HL-60/S4 treated with phorbol 12-myristate 13-acetate at 8.2 ng/mL for 4 days and 3 days (cell line): ENCODE data around the gene PIRT.

Experiments used
- in situ Hi-C: fragments of 300-500 bp; cut with MboI; formaldehyde crosslinking; loops from 2 replicates; pipeline ENCODE4 v1.15.0; 2022; ENCODE audit warnings: low sequenced_read_pairs

PIRT gene

GRCh38 chr17:10821770-10822169 lies 16.1 kb downstream of the PIRT start:
- in situ Hi-C loops = no loop called here

GRCh38 chr17:10821054-10821453 lies 16.8 kb downstream of the PIRT start:
- in situ Hi-C loops = no loop called here

- in situ Hi-C loops = no loop called here
Observed at GRCh38 chr17:10815319-10815718, 22.6 kb downstream of the PIRT start.

GRCh38 chr17:10814075-10814474 lies 23.8 kb downstream of the PIRT start:
- in situ Hi-C loops = no loop called here

GRCh38 chr17:10812674-10813073 lies 25.2 kb downstream of the PIRT start:
- in situ Hi-C loops = no loop called here

GRCh38 chr17:10809605-10810004 lies 28.3 kb downstream of the PIRT start:
- in situ Hi-C loops = no loop called here

- in situ Hi-C loops = no loop called here
Observed at GRCh38 chr17:10807704-10808128, 30.2 kb downstream of the PIRT start.

DNA sequence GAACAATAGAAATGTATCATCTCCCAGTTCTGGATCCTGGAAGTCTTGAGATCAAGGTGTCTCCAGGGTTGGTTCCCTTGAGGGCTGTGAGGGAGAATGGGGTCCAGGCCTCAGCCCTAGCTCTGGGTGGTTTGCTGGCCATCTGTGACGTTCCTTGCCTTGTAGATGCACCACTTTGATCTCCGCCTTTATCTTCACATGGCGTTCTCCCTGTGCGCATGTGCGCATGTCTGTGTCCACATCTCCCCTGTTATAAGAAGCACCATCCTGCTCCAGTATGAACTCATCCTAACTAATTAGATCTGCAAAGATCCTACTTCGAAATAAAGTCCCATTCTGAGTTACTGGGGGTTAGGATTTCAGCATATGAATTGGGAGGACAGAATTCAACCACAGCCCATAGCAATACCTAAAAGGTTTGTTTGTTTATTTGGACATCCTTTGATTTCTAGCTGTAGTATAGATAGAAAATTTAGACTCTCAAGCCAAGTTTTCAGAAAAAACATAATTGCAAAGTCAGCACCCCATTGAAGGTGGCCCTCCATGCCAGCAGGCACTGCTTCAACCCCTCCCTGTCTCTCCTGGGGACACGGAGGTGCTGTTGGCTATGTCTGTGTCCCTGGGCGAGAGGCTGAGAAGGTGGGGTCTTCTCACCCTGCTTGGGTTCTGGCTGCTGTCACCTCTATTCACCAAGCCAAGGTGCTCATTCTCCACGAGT lies 31.2 kb downstream of the PIRT start:
- in situ Hi-C loops = no loop called here

GRCh38 chr17:10805911-10806310 lies 32.0 kb downstream of the PIRT start:
- in situ Hi-C loops = no loop called here

GRCh38 chr17:10804546-10804945 lies 33.3 kb downstream of the PIRT start:
- in situ Hi-C loops = no loop called here

DNA sequence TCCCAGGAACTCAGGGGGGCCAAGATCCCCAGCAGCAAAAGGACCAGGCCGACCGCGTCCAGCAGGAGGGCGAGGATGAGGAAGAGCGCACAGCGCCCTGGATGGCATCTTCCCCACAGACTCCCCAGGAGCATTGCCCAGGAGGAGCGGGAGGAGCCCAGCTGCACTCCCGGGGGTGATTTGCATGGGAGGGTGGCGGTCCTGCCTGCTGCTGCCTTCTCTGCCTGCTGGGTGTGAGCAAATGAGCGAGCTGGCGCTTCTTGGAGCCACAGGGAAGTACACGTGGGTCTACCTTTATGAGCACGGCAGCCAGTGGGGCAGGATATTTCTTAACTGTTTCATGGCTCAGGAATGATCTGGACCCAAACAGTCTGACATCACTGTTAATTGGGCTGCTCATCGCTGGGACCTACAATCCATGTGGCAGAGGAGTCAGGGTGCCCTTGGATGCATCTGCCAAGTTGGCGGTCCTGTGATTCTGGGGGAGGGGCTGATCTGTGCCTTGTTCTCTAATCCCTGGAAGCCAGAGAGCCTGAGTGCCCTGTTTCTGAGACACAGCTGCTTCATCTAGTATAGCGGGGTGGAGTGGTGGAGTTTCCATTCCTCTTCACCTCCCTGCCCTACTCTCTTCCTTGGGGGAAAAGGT lies 33.9 kb downstream of the PIRT start, which contains the start of gene TMEM238L:
TSS of gene TMEM238L (minus strand) at position 270 of the 646 bp plus-strand sequence. CDS start at position 134, 136 bp downstream.
- in situ Hi-C loops = no loop called here

DNA sequence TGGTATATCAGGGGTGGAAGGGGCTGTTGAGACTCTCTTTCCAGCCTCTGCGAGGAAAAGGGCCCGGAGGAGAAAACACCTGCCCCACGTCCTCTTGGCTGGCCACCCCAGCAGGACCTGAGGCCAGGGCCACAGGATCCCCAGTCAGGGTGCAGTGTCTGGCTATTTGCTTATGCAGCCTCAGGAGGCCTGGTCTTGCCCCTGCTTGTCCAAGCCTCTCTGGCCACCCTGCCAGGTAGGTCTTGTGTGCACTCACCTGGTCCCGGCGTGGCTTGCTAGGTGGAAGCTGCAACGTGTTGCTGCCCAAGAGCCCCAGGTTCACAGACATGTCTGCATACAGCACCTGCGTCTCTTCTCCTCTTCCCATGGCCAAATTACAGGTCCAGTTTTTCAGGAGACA lies 34.5 kb downstream of the PIRT start:
- in situ Hi-C loops = no loop called here

- in situ Hi-C loops = no loop called here
Observed at GRCh38 chr17:10802496-10803284, 35.2 kb downstream of the PIRT start.

DNA sequence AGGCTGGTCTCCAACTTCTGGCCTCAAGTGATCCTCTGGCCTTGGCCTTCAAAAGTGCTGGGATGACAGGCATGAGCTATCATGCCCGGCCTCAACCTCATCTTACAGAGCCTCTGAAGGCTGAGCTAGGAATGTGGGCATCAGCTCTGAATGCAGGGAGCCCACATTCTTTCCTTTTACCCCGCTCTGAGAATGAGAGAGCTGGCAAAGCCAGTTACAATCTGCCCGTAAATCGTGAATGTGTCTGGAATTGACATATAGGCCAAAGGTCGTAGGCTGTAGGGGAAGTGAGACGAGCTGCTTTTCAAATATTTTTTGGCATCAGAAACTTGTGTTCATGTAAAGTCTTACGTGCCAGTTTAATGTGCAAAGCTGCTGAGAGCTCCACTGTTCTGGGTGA lies 38.5 kb downstream of the PIRT start:
- in situ Hi-C loops = no loop called here

DNA sequence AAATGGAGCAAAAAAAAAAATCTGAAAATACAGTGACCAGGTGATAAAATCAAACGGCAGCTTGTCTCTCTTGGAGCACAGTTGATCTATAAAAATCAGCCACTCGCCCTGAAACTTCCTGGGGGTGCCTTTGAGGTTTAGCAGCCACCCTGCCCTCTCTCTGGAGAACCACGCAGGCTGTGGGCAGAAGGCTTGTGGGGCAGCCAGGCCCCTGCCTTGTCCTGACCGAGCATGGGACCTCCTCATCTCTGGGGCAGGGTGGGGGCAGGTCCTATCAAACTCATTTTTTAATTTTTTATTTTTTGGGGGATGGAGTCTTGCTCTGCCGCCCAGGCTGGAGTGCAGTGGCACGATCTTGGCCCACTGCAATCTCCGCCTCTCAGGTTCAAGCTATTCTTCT lies 39.0 kb downstream of the PIRT start:
- in situ Hi-C loops = no loop called here

DNA sequence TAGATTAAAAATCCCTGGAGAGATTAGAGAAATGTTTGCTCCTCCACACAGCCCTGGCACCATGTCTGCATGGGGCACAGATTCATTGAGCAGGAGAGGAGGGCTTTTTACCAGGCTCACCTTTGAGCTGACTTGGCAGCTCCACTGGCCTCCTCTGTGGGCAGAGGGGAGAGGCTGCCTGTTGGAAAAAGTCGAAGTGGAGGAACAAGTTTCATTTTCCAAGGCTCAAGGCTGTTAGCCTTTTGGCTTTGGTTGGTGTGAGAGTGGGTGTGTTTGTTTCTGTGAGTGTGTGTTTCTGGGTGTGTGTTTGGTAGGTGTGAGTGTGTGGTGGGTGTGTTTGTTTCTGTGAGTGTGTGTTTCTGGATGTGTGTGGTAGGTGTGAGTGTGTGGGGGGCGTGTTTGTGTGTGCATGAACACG lies 39.5 kb downstream of the PIRT start:
- in situ Hi-C loops = no loop called here

DNA sequence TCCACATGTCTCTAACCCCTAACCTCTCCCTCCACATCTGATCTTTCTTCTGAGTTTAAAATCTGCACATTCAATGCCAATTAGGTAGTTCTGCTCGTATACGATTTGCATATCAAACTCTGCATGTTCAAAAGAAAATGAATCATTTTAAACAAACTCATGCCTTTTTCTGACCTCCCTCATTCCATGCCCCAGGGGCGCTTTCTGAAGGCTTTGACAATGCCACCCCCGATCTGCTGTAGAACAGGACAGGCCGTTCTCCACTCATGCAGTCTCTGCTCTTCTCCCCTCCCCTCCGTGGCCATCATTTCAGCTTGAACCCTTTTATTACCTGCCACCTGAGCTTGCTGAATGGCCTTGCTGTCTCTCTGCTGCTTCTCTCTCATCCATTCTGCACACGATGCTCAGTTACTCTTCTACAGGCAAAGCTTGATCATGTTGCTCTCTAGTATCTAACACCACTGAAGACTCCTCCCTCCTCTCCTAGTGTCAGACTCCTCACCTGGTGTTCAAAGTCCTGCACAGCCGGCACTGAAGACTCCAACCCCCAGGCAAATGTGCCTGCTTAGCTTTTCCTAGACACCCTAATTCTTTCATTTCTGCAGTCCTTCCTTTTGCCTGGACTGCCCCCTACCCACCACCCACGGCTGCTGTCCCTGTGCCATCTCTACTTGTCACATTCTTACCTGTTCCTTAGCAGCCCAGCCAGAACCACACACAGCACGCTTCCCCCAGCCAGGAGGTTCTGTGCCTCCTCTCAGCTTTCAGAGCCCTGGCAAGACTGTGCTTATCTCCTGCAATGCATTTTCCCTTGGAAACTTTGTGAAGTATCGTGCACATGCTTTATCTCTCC lies 40.2 kb downstream of the PIRT start:
- in situ Hi-C loops = no loop called here

- in situ Hi-C loops = no loop called here
Observed at GRCh38 chr17:10793816-10794215, 44.1 kb downstream of the PIRT start.

DNA sequence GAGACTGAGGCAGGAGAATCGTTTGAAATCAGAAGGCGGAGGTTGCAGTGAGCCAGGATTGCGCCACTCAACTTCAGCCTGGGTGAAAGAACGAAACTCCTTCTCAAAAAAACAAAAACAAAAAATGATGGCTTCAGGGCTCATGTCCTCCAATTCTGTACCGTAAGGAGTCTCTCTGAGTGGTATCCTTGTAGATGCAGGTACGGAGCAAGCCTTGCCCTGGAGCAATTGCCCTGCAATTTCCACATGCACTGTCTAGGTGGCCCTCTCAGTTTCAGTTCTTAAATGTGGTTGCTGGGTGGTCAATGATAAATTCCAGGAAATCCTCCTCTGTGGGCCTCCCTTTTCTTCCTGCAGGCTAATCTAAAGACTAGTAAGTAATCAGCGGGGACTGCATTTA lies 44.6 kb downstream of the PIRT start:
- in situ Hi-C loops = no loop called here

DNA sequence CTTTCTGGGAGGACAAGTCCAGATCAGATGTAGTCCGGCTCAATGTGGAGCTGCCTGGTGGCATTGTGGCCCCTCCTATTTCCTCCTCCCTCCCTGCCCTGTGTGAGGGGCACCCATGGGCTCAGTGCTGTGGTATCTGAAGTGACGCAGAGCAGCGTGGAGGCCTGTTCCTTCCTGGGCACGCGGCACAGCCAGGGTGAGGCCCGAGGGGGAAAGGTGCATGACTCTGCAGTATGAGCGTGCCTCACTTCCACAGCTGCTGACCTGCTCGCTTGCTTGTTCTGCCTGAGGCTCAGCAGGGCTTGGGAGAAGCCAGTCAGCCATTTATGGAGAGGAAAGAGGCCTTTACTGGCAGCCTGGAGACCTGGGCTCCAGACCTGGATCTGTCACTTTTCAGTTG lies 45.7 kb downstream of the PIRT start:
- in situ Hi-C loops = no loop called here
